Occipital lobe (tissue), 2 donors: Measurements from ENCODE around the gene BCL7A. TPM values are rescaled to one million over a fixed set of nuclear protein-coding genes. Genes with fewer than 3 reads are reported as not detected.
A peak's percentile ranks its signal among the peaks of the same experiment; 100 is the strongest.
"Not testable (repeated sequence)": the region's sequence is repeated elsewhere in the genome, so short reads cannot be mapped to it uniquely, and the experiment has no call there.

Source experiments
- DNase-seq: peaks from one replicate; lab custom pipeline; 2025; lab: John Stamatoyannopoulos, UW
- total RNA-seq: library from RNA; depleted of rRNA; stranded (reverse); fragments of >200 nt; gene quantifications from one replicate; pipeline ENCODE4 v1.2.3, GENCODE V29; 2014

BCL7A gene
- total RNA-seq, 1 donor from 2014 or later = 103 TPM

DNA sequence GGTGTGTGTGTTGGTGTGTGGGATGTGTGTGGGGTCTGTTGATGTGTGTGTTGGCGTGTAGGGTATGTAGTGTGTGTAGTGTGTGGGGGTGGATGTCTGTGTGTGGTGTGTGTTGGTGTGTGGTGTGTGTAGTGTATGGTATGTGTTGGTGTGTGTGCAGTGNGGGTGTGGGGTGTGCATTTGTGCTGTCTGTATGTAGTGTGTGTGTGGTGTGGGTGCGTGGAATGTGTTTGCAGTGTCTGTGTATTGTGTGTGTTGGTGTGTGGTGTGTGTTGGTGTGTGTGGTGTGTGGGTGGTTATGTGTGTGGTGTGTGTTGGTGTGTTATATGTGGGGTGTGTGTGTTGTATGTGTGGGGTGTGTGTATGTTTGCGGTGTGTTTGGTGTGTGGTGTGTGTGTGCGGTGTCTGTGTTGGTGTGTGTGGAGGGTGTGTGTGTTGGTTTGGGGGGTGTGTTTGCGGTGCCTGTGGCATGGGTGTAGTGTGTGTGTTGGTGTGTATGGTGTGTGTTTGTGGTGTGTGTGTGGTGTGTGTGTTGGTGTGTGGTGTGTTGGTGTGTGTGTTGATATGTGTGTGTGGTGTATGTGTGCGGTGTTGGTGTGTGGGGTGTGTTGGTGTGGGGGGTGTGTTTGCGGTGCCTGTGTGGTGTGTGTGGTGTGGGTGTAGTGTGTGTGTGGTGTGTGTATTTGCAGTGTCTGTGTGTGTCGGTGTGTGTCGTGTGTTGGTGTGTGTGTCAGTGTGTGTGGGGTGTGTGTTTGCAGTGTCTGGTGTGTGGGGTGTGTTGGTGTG is 71.6 kb downstream of the BCL7A start:
- DNase-seq = no peak

DNA sequence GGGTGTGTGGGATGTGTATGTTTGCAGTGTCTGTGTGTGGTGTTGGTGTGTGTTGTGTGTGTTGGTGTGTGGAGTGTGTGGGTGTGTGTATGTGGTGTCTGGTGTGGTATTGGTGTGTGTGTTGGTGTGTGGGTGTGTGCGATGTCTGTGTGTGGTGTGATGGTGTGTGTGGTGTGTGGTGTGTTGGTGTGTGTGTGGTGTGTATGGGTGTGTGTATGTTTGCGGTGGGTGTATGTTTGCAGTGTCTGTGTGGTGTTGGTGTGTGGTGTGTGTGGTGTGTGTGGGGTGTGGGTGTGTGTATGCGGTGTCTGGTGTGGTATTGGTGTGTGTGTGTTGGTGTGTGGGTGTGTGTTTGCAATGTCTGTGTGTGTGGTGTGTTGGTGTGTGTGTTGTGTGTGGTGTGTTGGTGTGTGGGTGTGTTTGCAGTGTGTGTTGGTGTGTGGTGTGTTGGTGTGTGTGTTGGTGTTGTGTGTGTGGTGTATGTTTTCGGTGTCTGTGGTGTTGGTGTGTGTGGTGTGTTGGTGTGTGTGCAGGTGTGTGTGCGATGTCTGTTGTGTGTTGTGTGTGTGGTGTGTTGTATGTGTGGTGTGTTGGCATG is 72.6 kb downstream of the BCL7A start:
- no peak for DNase-seq

DNA sequence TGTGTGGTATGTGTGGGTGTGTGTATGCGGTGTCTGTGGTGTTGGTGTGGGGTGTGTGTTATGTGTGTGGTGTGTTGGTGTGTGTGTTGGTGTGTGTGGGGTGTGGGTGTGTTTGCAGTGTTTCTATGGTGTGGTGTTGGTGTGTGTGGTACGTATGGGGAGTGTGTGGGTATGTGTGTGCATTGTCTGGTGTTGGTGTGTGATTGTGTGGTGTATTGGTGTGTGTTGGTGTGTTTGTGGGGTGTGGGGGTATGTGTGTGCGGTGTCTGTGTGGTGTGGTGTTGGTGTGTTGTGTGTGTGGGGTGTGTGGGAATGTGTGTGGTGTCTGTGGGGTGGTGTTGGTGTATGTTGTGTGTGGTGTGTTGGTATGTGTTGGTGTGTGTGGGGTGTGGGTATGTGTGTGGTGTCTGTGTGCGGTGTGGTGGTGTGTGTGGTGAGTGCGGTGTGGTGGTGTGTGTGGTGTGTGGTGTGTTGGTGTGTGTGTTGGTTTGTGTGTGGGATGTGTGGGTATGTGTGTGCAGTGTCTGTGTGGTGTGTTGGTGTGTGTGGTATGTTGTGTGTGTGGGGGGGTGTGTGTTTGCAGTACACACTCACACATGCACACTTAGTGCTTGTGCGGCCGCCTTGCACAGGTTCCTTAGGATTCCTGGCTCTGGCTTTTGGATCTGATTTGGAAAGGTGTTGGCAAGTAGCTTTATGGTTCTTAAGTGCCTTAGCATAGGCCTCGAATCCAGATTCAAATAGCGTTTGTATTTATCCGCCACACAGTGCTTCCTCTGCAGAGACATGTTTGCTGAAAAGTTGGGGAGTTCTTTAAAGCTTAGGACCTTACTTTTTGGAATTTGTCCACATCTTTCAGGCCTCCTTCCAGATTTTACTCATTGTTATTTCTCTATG is 73.3 kb downstream of the BCL7A start:
- no peak for DNase-seq

DNA sequence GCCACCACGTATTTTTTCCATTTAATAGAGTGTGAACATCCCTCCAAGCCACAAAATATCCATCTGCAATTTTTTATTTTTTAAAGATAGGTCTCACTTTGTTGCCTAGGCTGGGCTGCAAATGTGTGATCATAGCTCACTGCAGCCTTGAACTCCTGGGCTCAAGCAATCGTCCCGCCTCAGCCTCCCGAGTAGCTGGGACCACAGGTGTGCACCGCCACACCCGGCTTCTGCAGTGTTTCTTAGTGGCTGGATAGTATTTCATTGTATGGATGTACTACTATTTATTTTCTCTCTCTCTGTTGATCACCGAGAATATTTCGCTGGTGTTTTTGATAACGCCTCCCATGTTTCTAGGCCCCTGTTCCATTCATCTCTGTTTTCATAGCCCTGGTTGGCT is 74.3 kb downstream of the BCL7A start:
- no peak for DNase-seq

DNA sequence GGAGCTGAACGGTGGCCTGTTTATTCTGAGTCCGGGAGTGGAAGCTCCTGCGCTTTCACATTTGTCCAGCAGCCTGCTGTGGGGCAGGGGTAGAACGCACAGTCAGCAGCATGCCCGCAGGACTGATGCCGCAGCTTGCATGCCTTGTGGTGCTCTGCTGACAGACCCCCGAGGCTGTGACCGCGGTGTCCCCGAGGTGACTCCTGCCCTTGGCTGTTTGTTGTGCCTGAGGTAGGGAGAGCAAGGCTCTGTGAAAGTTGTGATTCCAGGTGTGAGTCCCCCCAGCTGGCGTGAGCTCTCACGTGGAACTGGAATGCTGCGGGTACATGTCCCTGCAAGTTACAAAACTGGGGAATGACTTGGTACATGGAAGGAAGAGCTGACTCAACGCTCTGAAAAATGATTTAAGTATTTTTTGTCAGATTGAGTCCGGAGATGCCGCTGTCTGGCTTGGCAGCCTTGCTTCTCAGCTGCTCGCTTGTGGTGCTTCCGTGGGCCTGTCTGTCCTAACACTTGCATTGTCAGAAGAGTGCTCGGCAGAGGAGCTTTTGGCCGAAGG is 75.0 kb downstream of the BCL7A start:
- DNase-seq = no peak

DNA sequence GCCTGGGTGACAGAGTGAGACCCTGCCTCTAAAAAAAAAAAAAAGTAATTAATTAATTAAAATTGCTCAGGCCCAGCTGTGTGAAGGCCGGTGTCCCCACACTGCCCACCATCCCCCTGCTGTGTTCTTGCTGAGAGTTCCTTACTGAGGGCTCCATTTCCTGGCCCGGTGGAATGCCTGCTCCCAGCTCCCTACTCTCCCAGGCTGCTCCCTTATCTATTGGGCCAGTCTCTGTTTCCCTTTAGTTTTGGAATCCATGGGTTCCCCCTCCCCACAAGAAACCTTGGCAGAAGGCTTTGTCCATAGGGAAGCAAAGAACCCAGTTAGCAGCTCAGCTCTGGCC is 75.9 kb downstream of the BCL7A start:
- no peak for DNase-seq

DNA sequence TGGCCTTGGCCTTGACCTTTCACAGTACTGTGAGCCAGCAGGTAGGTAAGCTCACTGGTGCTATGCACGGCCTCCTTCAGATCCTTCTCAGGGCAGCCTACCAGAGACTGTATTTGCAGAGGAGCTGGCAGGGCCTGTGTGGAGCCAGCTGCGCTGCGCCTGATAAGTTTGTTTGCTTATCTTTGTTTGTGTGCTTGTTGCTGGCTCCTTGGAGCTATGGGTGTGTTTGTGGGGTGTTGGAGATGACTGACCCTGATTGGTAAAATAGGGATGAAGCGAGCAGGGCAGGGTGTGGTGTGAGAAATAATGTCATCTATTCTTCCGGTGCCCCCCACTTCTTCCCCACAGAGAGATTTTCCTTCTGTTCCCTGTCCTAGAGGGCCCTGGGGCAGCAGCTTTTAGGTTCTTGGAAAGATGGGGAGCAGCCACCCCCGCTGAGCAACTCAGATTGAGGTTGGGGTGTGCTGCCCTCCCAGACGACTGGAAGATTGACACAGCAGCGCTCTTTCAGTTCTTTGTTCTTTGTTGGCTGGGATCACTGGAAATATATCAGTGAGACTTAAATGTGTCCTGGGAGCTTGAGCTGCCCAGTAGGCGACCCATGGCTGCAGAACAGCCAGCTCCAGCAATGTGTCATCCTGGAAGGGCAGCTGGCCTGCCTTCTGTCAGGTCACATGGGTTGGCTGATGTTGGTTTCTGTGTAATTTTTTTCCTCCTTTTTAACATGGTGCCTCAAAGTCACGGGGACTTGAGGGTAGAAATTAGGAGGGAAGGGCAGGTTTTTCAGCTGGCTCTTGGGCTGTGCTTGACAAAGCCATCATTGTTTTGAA is 76.5 kb downstream of the BCL7A start:
- peak; percentile 71 for DNase-seq

DNA sequence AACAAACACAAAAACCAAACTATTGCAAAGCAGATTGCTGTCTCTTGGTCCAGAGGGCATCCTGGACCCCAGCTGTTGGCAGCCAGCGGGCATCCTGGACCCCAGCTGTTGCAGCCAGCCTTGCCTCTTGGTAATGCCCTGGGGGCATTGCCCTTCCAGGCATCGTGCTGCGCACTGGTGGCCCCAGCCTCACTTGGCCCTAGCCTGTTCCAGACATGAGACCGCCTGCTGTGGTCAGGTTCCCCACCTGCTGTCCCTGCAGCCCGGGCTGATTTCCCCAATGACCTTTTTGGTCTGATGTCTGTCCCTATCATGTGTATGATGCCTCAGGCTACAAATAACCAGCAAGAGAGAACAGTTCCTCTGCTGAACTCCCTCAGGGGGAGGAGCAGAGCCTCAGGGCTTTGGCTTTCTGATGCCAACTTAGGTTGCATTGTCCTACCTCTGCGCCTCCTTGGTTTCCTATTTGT is 77.6 kb downstream of the BCL7A start:
- DNase-seq = no peak

DNA sequence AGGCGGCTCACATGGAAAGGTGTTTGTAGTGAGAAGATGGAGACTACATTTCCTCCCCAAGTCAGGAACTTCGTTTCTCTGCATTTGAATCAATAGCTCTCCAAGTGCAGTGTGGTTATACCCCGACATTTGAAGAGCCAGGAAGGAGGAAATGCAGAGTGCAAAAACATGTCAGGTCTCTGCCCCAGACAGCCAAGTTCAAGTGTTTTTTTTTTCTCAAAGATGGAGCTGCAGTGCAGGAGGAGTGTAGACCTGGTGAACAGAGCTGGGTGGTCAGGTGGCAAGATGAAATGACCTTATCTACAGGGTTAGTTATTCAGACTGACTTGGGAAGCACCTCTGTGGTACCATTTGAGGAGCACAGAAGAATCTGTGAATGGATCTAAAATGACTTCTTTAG is 78.2 kb downstream of the BCL7A start:
- no peak for DNase-seq

DNA sequence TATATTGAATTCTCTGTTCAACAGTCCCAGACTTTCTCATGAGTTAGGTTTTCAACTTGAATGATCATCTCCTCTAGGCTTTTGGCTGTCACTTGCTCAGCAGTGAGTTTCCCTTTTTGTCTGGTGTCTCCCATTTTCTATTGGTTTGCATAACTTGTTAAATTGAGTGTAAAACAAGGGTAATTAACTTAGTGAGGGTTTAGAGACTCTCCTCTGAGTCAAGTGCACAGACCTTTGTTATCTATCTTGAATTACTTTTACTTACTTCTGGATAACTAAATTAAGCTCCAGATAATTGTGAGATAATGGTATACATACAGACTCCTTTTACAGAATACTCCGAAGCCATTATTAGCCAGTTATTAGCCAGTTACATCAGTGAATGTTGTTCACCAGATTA is 78.9 kb downstream of the BCL7A start:
- DNase-seq = no peak

DNA sequence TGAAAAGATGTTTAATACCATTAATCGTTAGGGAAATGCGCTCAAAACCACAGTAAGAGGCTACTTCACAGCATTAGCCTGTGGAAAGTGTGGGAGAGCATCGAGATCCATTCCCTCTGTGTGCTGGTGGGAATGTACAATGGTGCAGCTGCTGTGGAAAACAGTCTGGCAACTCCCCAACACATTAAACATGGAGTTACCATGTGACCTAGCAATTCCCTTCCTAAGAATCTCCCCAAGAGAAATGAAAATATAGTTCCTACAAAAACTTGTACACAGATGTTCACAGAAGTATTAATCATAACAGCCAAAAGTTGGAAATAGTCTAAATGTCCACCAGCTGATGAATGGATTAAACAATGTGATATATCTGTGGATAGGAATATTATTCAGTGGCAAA is 80.6 kb downstream of the BCL7A start:
- DNase-seq = no peak

DNA sequence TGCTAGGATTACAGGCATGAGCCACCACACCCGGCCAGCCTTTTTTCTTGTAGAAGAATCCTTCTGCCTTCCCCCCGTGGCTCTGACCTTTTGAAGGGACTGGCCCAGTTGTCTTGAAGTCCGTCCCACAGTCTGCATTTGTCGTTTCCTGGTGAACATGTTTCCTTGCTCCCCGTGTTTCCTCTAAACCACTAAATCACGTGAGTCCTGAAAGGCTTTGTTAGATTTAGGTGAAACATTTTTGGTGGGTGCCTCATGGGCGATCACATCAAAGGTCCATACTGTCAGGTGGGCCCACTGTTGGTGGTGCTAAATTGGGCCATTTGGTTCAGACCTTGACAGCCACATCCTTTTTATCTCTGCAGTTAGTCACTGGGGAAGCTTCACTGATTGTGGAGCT is 83.2 kb downstream of the BCL7A start:
- DNase-seq = no peak

DNA sequence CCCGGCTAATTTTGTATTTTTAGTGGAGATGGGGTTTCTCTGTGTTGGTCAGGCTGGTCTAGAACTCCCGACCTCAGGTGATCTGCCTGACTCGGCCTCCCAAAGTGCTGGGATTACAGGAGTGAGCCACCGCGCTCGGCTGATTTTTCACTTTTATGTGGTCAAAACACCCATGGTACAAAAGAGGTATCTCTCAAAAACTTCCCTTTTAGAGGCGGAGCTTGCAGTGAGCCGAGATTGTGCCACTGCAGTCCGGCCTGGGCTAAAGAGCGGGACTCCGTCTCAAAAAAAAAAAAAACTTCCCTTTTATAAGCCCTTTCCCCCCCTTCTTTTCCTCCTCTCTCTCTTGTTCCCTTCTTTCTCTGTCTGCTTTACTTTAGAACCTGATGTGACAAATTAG is 83.8 kb downstream of the BCL7A start:
- DNase-seq = not testable (repeated sequence)

DNA sequence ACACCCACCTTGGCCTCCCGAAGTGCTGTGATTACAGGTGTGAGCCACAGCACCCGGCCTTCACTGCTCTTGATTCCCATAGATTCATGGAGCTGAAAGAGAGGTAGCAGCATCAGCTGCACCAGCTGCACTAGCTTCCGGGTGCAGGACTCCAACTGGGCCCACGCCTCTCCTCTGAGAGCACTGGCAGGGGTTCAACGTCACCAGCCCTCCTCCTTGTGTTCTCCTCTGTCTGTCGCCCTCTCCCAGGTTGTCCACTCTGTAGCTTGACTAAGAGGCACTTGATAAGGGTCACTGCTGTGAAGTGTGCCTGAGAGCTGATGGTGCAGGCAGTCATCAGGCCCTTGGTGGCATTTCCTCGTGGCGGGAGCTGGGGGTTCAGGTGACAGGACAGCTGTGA is 85.2 kb downstream of the BCL7A start:
- peak; percentile 57 for DNase-seq

DNA sequence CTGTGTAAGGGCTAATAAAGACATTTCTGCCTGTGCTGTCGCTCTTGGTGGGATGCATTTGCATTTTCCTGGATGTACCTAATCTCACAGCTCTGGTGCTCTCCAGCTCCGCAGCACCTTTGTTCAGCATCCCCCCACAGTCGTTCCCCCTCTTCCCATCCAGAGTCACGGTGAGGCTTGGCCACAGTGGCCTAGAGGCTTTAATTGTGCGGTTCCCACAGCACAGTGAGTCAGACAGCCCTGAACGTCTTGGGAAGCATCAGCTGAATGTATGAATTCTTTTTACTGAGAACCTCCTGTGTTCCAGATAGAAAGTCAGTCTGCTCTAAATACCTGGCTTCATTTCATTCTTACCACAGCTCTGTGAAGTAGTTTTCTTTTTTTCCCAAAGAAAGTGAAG is 85.6 kb downstream of the BCL7A start:
- DNase-seq = no peak

DNA sequence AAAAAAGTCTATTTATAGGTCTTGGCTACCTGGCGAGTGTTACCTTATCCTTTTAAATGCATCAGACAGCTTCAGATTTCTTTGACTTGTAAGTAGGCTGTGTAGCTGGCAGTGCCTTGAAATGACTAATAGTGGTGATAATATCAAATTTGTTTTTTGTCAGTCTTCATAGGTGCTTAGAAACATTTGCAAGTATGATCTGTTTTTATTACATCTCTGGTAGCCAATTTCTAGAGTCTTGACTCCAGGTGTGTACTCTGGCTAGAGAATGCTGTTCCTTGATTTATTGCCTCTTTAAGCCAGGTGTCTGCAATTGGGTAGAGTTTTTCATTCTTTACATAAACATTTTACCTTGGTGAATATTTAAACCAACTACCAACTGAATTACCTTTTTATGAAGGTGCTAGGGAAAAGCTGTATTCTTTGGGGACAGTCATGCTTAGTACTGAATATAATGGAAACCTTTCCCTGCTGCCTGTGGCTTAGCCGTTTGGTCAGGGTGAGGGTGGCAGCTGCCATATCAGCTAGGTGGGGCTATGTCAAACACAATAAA is 89.5 kb downstream of the BCL7A start:
- no peak for DNase-seq

Other genes starting within 250 kb of the BCL7A start
- 14.5 TPM for gene RHOF, start 228.2 kb upstream of the BCL7A start, total RNA-seq
- 2.3 TPM for gene SETD1B, start 217.9 kb upstream of the BCL7A start, total RNA-seq
- gene HPD, start 163.0 kb upstream of the BCL7A start, total RNA-seq = not detected
- gene PSMD9, start 133.1 kb upstream of the BCL7A start, total RNA-seq = 19.8 TPM
- gene CFAP251, start 103.3 kb upstream of the BCL7A start, total RNA-seq = 9.5 TPM
- 7.6 TPM for gene MLXIP, start 56.9 kb downstream of the BCL7A start, total RNA-seq
- gene IL31, start 152.3 kb downstream of the BCL7A start, total RNA-seq = not detected
- gene LRRC43, start 161.2 kb downstream of the BCL7A start, total RNA-seq = 1.2 TPM
- 7.2 TPM for gene B3GNT4, start 181.8 kb downstream of the BCL7A start, total RNA-seq
- gene DIABLO, start 204.2 kb downstream of the BCL7A start, total RNA-seq = 35.7 TPM
- gene VPS33A, start 244.6 kb downstream of the BCL7A start, total RNA-seq = 27.1 TPM